ENCODE measurements around the gene C11orf58.

Gene C11orf58

DNA sequence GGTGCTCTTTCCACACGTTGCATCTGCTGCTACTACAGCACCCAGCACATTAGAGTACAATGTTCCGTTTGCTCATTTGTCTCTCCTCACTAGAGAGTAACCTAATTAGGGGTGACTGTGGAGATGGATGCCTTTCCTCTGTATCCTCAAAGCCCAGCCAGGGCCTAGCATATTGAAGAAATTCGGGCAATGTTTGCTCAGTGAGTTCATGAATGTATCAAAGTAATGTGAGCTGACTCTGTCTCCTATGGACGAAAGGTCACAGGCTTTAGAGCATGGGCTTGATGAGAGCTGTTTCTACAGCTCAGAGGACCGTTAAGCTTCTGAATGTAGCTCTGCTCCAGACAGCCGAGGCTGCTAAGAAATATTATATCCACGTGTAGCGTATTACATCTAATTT lies 67.5 kb downstream of the C11orf58 start:
- DNase-seq, result no peak

- DNase-seq, result no peak
Measured at GRCh38 chr11:16806791-16807190, 68.3 kb downstream of the C11orf58 start.

- DNase-seq, result no peak
Measured at GRCh38 chr11:16807306-16807705, 68.9 kb downstream of the C11orf58 start.
